ENCODE results near the gene NKAIN2.

Gene NKAIN2

GRCh38 chr6:124487623-124488431 is 684.2 kb downstream of the NKAIN2 start:
- no peaks in the 10 kb centered on the region for H3K9me3 ChIP-seq (replicated peaks; ENCODE audit: insufficient read depth, low read length)
- H3K79me2 ChIP-seq (ENCODE audit: low read length), result no peaks in the 10 kb centered on the region
- H3K4me1 ChIP-seq (ENCODE audit: low read length), result no peaks in the 10 kb centered on the region
- H3K9ac ChIP-seq (ENCODE audit: low read length), result no peak overlapping the region
- H3K36me3 ChIP-seq (replicated peaks; ENCODE audit: insufficient read depth, low read length), result no peaks in the 10 kb centered on the region
- H3K27me3 ChIP-seq (replicated peaks; ENCODE audit: insufficient read depth, low read length), result no peaks in the 10 kb centered on the region
- no peaks in the 10 kb centered on the region for H3F3A ChIP-seq (ENCODE audit: insufficient read depth, low read length)
- no peak overlapping the region for H3K27ac ChIP-seq (ENCODE audit: low read length)
- TF ChIP-seq CTCF (IDR thresholded peaks at IDR 0.05; ENCODE audit: low read length), result no peak
- no peak for TF ChIP-seq EZH2 (optimal IDR thresholded peaks at IDR 0.05; ENCODE audit: low read depth, low read length)
- no peak for TF ChIP-seq EZH2phosphoT487 (IDR thresholded peaks at IDR 0.05; ENCODE audit: low read length)
- H3K4me3 ChIP-seq (ENCODE audit: low read length), result no peak overlapping the region
- H3K4me2 ChIP-seq (ENCODE audit: low read depth, low read length), result no peak overlapping the region
- no peaks in the 10 kb centered on the region for H3K9me2 ChIP-seq (replicated peaks; ENCODE audit: insufficient read depth, low read length)
- no peak overlapping the region for H2AFZ ChIP-seq (ENCODE audit: low read length)
- no peaks in the 10 kb centered on the region for H4K20me1 ChIP-seq (ENCODE audit: insufficient read depth, low read length)
- no peak for DNase-seq

- H3K4me1 ChIP-seq (ENCODE audit: low read length), result no peaks in the 10 kb centered on the region
- no peak for TF ChIP-seq EZH2phosphoT487 (IDR thresholded peaks at IDR 0.05; ENCODE audit: low read length)
- no peak for TF ChIP-seq CTCF (IDR thresholded peaks at IDR 0.05; ENCODE audit: low read length)
- no peak for TF ChIP-seq EZH2 (optimal IDR thresholded peaks at IDR 0.05; ENCODE audit: low read depth, low read length)
- H3K9me3 ChIP-seq (replicated peaks; ENCODE audit: insufficient read depth, low read length), result no peaks in the 10 kb centered on the region
- no peak overlapping the region for H3K9ac ChIP-seq (ENCODE audit: low read length)
- H3K4me3 ChIP-seq (ENCODE audit: low read length), result no peak overlapping the region
- no peaks in the 10 kb centered on the region for H3F3A ChIP-seq (ENCODE audit: insufficient read depth, low read length)
- H3K9me2 ChIP-seq (replicated peaks; ENCODE audit: insufficient read depth, low read length), result no peaks in the 10 kb centered on the region
- no peak overlapping the region for H2AFZ ChIP-seq (ENCODE audit: low read length)
- no peak for DNase-seq
- H3K27ac ChIP-seq (ENCODE audit: low read length), result no peak overlapping the region
- no peak overlapping the region for H3K4me2 ChIP-seq (ENCODE audit: low read depth, low read length)
- no peaks in the 10 kb centered on the region for H3K36me3 ChIP-seq (replicated peaks; ENCODE audit: insufficient read depth, low read length)
- no peaks in the 10 kb centered on the region for H4K20me1 ChIP-seq (ENCODE audit: insufficient read depth, low read length)
- H3K27me3 ChIP-seq (replicated peaks; ENCODE audit: insufficient read depth, low read length), result no peaks in the 10 kb centered on the region
- H3K79me2 ChIP-seq (ENCODE audit: low read length), result no peaks in the 10 kb centered on the region
Measured at GRCh38 chr6:124490122-124490521, 686.5 kb downstream of the NKAIN2 start.

- Histone ChIP-seq H3K4me1 (ENCODE audit: low read length) (no peaks in the 10 kb centered on the region), H2AFZ (ENCODE audit: low read length) (no peak overlapping the region), H3K4me2 (ENCODE audit: low read depth, low read length) (no peak overlapping the region)
Measured at GRCh38 chr6:124493259-124493658, 689.6 kb downstream of the NKAIN2 start.

More at GRCh38 chr6:124493259-124493658, 689.6 kb downstream of the NKAIN2 start:
- Histone ChIP-seq H3K79me2 (ENCODE audit: low read length) (no peaks in the 10 kb centered on the region), H3K36me3 (replicated peaks; ENCODE audit: insufficient read depth, low read length) (no peaks in the 10 kb centered on the region), H4K20me1 (ENCODE audit: insufficient read depth, low read length) (no peaks in the 10 kb centered on the region), H3K27me3 (replicated peaks; ENCODE audit: insufficient read depth, low read length) (no peaks in the 10 kb centered on the region), H3F3A (ENCODE audit: insufficient read depth, low read length) (no peaks in the 10 kb centered on the region), H3K9me3 (replicated peaks; ENCODE audit: insufficient read depth, low read length) (no peaks in the 10 kb centered on the region), H3K9ac (ENCODE audit: low read length) (no peak overlapping the region), H3K27ac (ENCODE audit: low read length) (no peak overlapping the region), H3K9me2 (replicated peaks; ENCODE audit: insufficient read depth, low read length) (no peaks in the 10 kb centered on the region), H3K4me3 (ENCODE audit: low read length) (no peak overlapping the region)
- no peak for DNase-seq
- TF ChIP-seq CTCF (IDR thresholded peaks at IDR 0.05; ENCODE audit: low read length), result no peak
- TF ChIP-seq EZH2phosphoT487 (IDR thresholded peaks at IDR 0.05; ENCODE audit: low read length), result no peak
- TF ChIP-seq EZH2 (optimal IDR thresholded peaks at IDR 0.05; ENCODE audit: low read depth, low read length), result no peak
